H9 (cell line): ENCODE results near the gene DGKD. TPM values are rescaled to one million over a fixed set of nuclear protein-coding genes. Genes with fewer than 3 reads are reported as not detected.
A peak's percentile ranks its signal among the peaks of the same experiment; 100 is the strongest.

Experiments
- DNase-seq: peaks from one replicate; pipeline ENCODE4 v3.0.0-alpha.2; 2017
- H2AFZ ChIP-seq: one replicate; pipeline ENCODE4 v1.6.1; 2013; ENCODE audit warnings: mild to moderate bottlenecking, low read length, control low read depth, moderate library complexity
- H2AK5ac ChIP-seq: 2 replicates; pipeline ENCODE4 v1.6.1; 2013; ENCODE audit warnings: low read length, control low read depth, mixed read lengths; ENCODE audit not compliant: insufficient read length
- H2BK120ac ChIP-seq: one replicate; pipeline ENCODE4 v1.6.1; 2013; ENCODE audit warnings: low read depth, mild to moderate bottlenecking, low read length, control low read depth, inconsistent platforms; ENCODE audit not compliant: poor library complexity, severe bottlenecking
- H2BK12ac ChIP-seq: 2 replicates; pipeline ENCODE4 v1.6.1; 2013; ENCODE audit warnings: low read length, control low read depth, mixed read lengths, low read depth; ENCODE audit not compliant: insufficient read length
- H2BK15ac ChIP-seq: 2 replicates; pipeline ENCODE4 v1.6.1; 2013; ENCODE audit warnings: low read depth, low read length, control low read depth
- H2BK20ac ChIP-seq: one replicate; pipeline ENCODE4 v1.6.1; 2013; ENCODE audit warnings: low read depth, mild to moderate bottlenecking, low read length, control low read depth, inconsistent platforms; ENCODE audit not compliant: poor library complexity, severe bottlenecking
- H2BK5ac ChIP-seq: 2 replicates; pipeline ENCODE4 v1.6.1; 2013; ENCODE audit warnings: low read length, control low read depth, mixed read lengths; ENCODE audit not compliant: insufficient read length
- H3K14ac ChIP-seq: 2 replicates; pipeline ENCODE4 v1.6.1; 2013; ENCODE audit warnings: low read length, control low read depth; ENCODE audit not compliant: insufficient read depth
- H3K18ac ChIP-seq: 2 replicates; pipeline ENCODE4 v1.6.1; 2013; ENCODE audit warnings: low read depth, mild to moderate bottlenecking, mixed read lengths, low read length, control low read depth; ENCODE audit not compliant: insufficient read length
- H3K23ac ChIP-seq: 2 replicates; pipeline ENCODE4 v1.6.1; 2013; ENCODE audit warnings: low read length, control low read depth, mixed read lengths, low read depth; ENCODE audit not compliant: insufficient read length
- H3K23me2 ChIP-seq: 2 replicates; pipeline ENCODE4 v1.6.1; 2013; ENCODE audit warnings: low read depth, mild to moderate bottlenecking, mixed read lengths, low read length, control low read depth; ENCODE audit not compliant: insufficient read length, poor library complexity, severe bottlenecking
- H3K27ac ChIP-seq: 2 replicates; pipeline ENCODE4 v1.5.1; 2013; ENCODE audit warnings: low read length, control low read depth, mixed read lengths, low read depth; ENCODE audit not compliant: insufficient read length
- H3K27me3 ChIP-seq: 2 replicates; pipeline ENCODE4 v1.6.1; 2013; ENCODE audit warnings: low read length, control low read depth, inconsistent platforms; ENCODE audit not compliant: insufficient read depth
- H3K4ac ChIP-seq: 2 replicates; pipeline ENCODE4 v1.6.1; 2013; ENCODE audit warnings: low read depth, mild to moderate bottlenecking, control low read depth, inconsistent platforms, low read length, moderate library complexity
- H3K4me1 ChIP-seq: 2 replicates; pipeline ENCODE4 v1.6.1; 2013; ENCODE audit warnings: low read length, control low read depth, inconsistent platforms; ENCODE audit not compliant: insufficient read depth
- H3K4me2 ChIP-seq: 2 replicates; pipeline ENCODE4 v1.6.1; 2013; ENCODE audit warnings: low read length, control low read depth, mixed read lengths; ENCODE audit not compliant: insufficient read length, insufficient read depth
- H3K56ac ChIP-seq: 2 replicates; pipeline ENCODE4 v1.6.1; 2013; ENCODE audit warnings: low read depth, mild to moderate bottlenecking, mixed read lengths, low read length, control low read depth; ENCODE audit not compliant: insufficient read length
- H3K79me1 ChIP-seq: 2 replicates; pipeline ENCODE4 v1.6.1; 2013; ENCODE audit warnings: low read depth, mild to moderate bottlenecking, moderate library complexity, low read length, control low read depth, inconsistent platforms; ENCODE audit not compliant: insufficient read depth, poor library complexity, severe bottlenecking
- H3K79me2 ChIP-seq: 2 replicates; pipeline ENCODE4 v1.6.1; 2013; ENCODE audit warnings: low read length, control low read depth, inconsistent platforms; ENCODE audit not compliant: insufficient read depth
- H3K9ac ChIP-seq: 2 replicates; pipeline ENCODE4 v1.6.1; 2013; ENCODE audit warnings: low read length, control low read depth, mixed read lengths; ENCODE audit not compliant: insufficient read length; ENCODE audit errors: extremely low read depth
- H3K9me3 ChIP-seq: one replicate; pipeline ENCODE4 v1.6.1; 2013; ENCODE audit warnings: low read depth, low read length, inconsistent platforms; ENCODE audit not compliant: control insufficient read depth
- H3T11ph ChIP-seq: one replicate; pipeline ENCODE4 v1.6.1; 2013; ENCODE audit warnings: mild to moderate bottlenecking, low read length, control low read depth, inconsistent platforms
- H4K20me1 ChIP-seq: one replicate; pipeline ENCODE4 v1.6.1; 2013; ENCODE audit not compliant: control insufficient read depth, insufficient read length, insufficient read depth
- H4K5ac ChIP-seq: 2 replicates; pipeline ENCODE4 v1.6.1; 2013; ENCODE audit warnings: low read depth, mild to moderate bottlenecking, mixed read lengths, low read length, control low read depth; ENCODE audit not compliant: insufficient read length
- H4K8ac ChIP-seq: replicated peaks from 2 replicates; pipeline ENCODE4 v1.6.1; 2013; ENCODE audit warnings: low read length, control low read depth, mixed read lengths, low read depth; ENCODE audit not compliant: insufficient read length
- H4K91ac ChIP-seq: 2 replicates; pipeline ENCODE4 v1.6.1; 2013; ENCODE audit warnings: low read depth, mild to moderate bottlenecking, moderate library complexity, mixed read lengths, low read length, control low read depth; ENCODE audit not compliant: insufficient read length
- H3K27ac Mint-ChIP-seq, 3 experiments: 2 replicates in 2 of 3; 3 replicates in 1 of 3; pipeline ENCODE4 v1.8.0; 2020 to 2021; ENCODE audit warnings: mixed read lengths in 3 of 3, mild to moderate bottlenecking in 1 of 3, moderate library complexity in 1 of 3
- H3K27me3 Mint-ChIP-seq: 2 replicates; pipeline ENCODE4 v1.8.0; 2021; ENCODE audit warnings: low read depth, mild to moderate bottlenecking, moderate library complexity, mixed read lengths
- H3K36me3 Mint-ChIP-seq, 3 experiments: 2 replicates in 2 of 3; 3 replicates in 1 of 3; pipeline ENCODE4 v1.8.0; 2020 to 2021; ENCODE audit warnings: low read depth in 3 of 3, mixed read lengths in 3 of 3; ENCODE audit not compliant: insufficient read depth in 1 of 3
- H3K4me1 Mint-ChIP-seq, 2 experiments: 2 replicates each; pipeline ENCODE4 v1.8.0; 2020; ENCODE audit warnings: mixed read lengths in 2 of 2
- H3K4me3 Mint-ChIP-seq, 2 experiments: 2 replicates in 1 of 2; 3 replicates in 1 of 2; pipeline ENCODE4 v1.8.0; 2020 to 2021; ENCODE audit warnings: mild to moderate bottlenecking in 2 of 2, mixed read lengths in 2 of 2, moderate library complexity in 1 of 2
- H3K9me3 Mint-ChIP-seq, 2 experiments: 2 replicates in 1 of 2; 3 replicates in 1 of 2; pipeline ENCODE4 v1.8.0; 2020; ENCODE audit warnings: mild to moderate bottlenecking in 2 of 2, mixed read lengths in 2 of 2, moderate library complexity in 1 of 2
- CTCF ChIP-seq: fragments of 200-600 bp; sonication (generic); conservative IDR thresholded peaks from 3 replicates; pipeline ENCODE4 v1.8.0; 2021; ENCODE audit warnings: antibody characterized with exemption, mild to moderate bottlenecking
- WGBS: extraction: QIAGEN DNeasy Blood & Tissue Kit; methylation state at CpG from one replicate; pipeline ENCODE4 v1.1.7; 2013; ENCODE audit warnings: missing lambda C conversion rate, low lambda C conversion rate, mixed read lengths; ENCODE audit not compliant: insufficient read length; ENCODE audit errors: extremely low coverage; 5-methylcytosine and 5-hydroxymethylcytosine counted together
- total RNA-seq: library from RNA; stranded (reverse); gene quantifications from 2 replicates; pipeline ENCODE4 v1.2.1, GENCODE V29; 2021

DGKD gene
- total RNA-seq, 1 experiment from 2014 or later, result 20.7 TPM

- Histone ChIP-seq H3K56ac (no peak overlapping the region), H2BK120ac (no peak overlapping the region), H3K9me3 (no peaks in the 10 kb centered on the region), H3K4ac (no peak overlapping the region), H3K4me2 (no peak overlapping the region), H4K5ac (no peak overlapping the region), H2BK5ac (no peak overlapping the region), H3K14ac (no peak overlapping the region; the same call in 1 of the 2 replicates), H4K20me1 (no peaks in the 10 kb centered on the region), H3K27ac (no peak overlapping the region), H3K4me1 (no peaks in the 10 kb centered on the region; the same call in 1 of the 2 replicates), H2AFZ (no peak overlapping the region), H4K8ac (no peak overlapping the region), H3K18ac (peak overlapping the region; percentile 56), H3K79me2 (no peaks in the 10 kb centered on the region), H2BK12ac (no peak overlapping the region), H2BK20ac (no peak overlapping the region), H2BK15ac (no peak overlapping the region), H3K79me1 (no peaks in the 10 kb centered on the region), H3T11ph (no peak overlapping the region), H3K23me2 (no peaks in the 10 kb centered on the region), H2AK5ac (no peak overlapping the region), H3K27me3 (no peaks in the 10 kb centered on the region), H4K91ac (no peak overlapping the region), H3K9ac (no peak overlapping the region), H3K23ac (no peak overlapping the region)
- Mint-ChIP-seq H3K27ac (peak overlapping the region; percentile 84 to 98 (median 92)), H3K36me3 (peaks cover 0 to 13% (median 5%) of the 10 kb centered on the region in 3 experiments; a peak in 5 of 7 replicates), H3K9me3 (no peaks in the 10 kb centered on the region; a peak in 1 of 5 replicates), H3K4me1 (peaks cover 19 to 21% of the 10 kb centered on the region in 2 experiments), H3K27me3 (no peaks in the 10 kb centered on the region), H3K4me3 (peak overlapping the region in 1 of 2 experiments; percentile 41; a peak in 2 of 5 replicates)
- no CpG with 5 or more reads among the region's 8 CpGs for WGBS
- no peak for TF ChIP-seq CTCF
- peak; percentile 50 for DNase-seq
These were observed 45.3 kb downstream of the DGKD start for GRCh38 chr2:233399306-233400225.
